Calu3 (cell line): Measurements from ENCODE around the gene PMM1. TPM values are rescaled to one million over a fixed set of nuclear protein-coding genes. Genes with fewer than 3 reads are reported as not detected.
"Not testable (repeated sequence)": the region's sequence is repeated elsewhere in the genome, so short reads cannot be mapped to it uniquely, and the experiment has no call there.

Experiments
- Bru-seq: library from RNA; stranded (reverse); fragments of 400-500 nt; gene quantifications from one replicate; lab custom pipeline; 2021; lab: Mats Ljungman, UMichigan
- BruChase-seq, 2 experiments: library from RNA; stranded (reverse); fragments of 400-500 nt; gene quantifications; one replicate each; lab custom pipeline; 2021; lab: Mats Ljungman, UMichigan
- BruUV-seq: library from RNA; stranded (reverse); fragments of 400-500 nt; replicated peaks from 2 replicates; lab custom pipeline; 2021; lab: Mats Ljungman, UMichigan
- CTCF ChIA-PET: fragments of 300-600 bp; sonication (Branson Sonifier 250); formaldehyde crosslinking; loops from one replicate; lab custom pipeline; 2022; ENCODE audit warnings: antibody characterized with exemption; lab: Charles Lee
- DNase-seq: peaks from one replicate; pipeline ENCODE4 v3.0.0; 2022
- H3K27ac Mint-ChIP-seq: one replicate; pipeline ENCODE4 v1.8.0; 2022; ENCODE audit warnings: mixed read lengths; ENCODE audit not compliant: unreplicated experiment
- H3K27me3 Mint-ChIP-seq: one replicate; pipeline ENCODE4 v1.8.0; 2022; ENCODE audit warnings: mixed read lengths; ENCODE audit not compliant: unreplicated experiment
- H3K36me3 Mint-ChIP-seq: one replicate; pipeline ENCODE4 v1.8.0; 2022; ENCODE audit warnings: mild to moderate bottlenecking, moderate library complexity, mixed read lengths; ENCODE audit not compliant: insufficient read depth, unreplicated experiment
- H3K4me1 Mint-ChIP-seq: one replicate; pipeline ENCODE4 v1.8.0; 2022; ENCODE audit warnings: mild to moderate bottlenecking, low read depth, mixed read lengths; ENCODE audit not compliant: unreplicated experiment
- H3K4me3 Mint-ChIP-seq: one replicate; pipeline ENCODE4 v1.8.0; 2022; ENCODE audit warnings: mild to moderate bottlenecking, low read depth, moderate library complexity, mixed read lengths; ENCODE audit not compliant: unreplicated experiment
- H3K9me3 Mint-ChIP-seq: one replicate; pipeline ENCODE4 v1.8.0; 2022; ENCODE audit warnings: low read depth, mixed read lengths; ENCODE audit not compliant: unreplicated experiment
- intact Hi-C: fragments of 100-400 bp; cut with micrococcal nuclease; formaldehyde crosslinking; loops from one replicate; pipeline ENCODE4 v1.10.0; 2022; ENCODE audit not compliant: unreplicated experiment
- long read RNA-seq: library from polyadenylated mRNA; stranded (forward); transcript quantifications from one replicate; pipeline ENCODE4 v2.0.0, GENCODE V29; 2022
- total RNA-seq: library from RNA; stranded (reverse); gene quantifications from 2 replicates; pipeline ENCODE4 v1.2.3, GENCODE V29; 2022
- TF ChIP-seq, protein P1 (sequence below): fragments of 200-600 bp; IDR thresholded peaks from one replicate; pipeline ENCODE4 v1.8.0; 2022; ENCODE audit warnings: antibody characterized with exemption; ENCODE audit not compliant: unreplicated experiment

Gene PMM1
- 18.0 and 20.6 TPM in 2 replicates for total RNA-seq
- Bru-seq, nascent RNA = percentile 46 among the genes with signal in this experiment
- percentile 79 among the genes with signal in this experiment for BruChase-seq, experiment 1, labeled RNA remaining after a 6-hour chase
- BruChase-seq, experiment 2, labeled RNA remaining after a 2-hour chase = percentile 75 among the genes with signal in this experiment
- long read RNA-seq, transcript PMM1-201 (8 exons, 1,298 nt) = major isoform, 10 of 16 reads
- long read RNA-seq, partial matches to known transcripts = 1 of 16 reads
- long read RNA-seq, other reads (novel, unspliced or antisense) = 4 of 16 reads

GRCh38 chr22:41589391-41590241 lies at the start of gene PMM1:
Gene PMM1, minus strand, starts transcription at chr22:41589840. Its CDS starts 35 bp downstream, at chr22:41589805.
- no TSS peak for BruUV-seq
- no peaks in the 10 kb centered on the region for H3K9me3 Mint-ChIP-seq
- peak; percentile 100 for DNase-seq
- H3K36me3 Mint-ChIP-seq = peaks cover 43% of the 10 kb centered on the region
- H3K27ac Mint-ChIP-seq = peak within 1 kb of the TSS; percentile 84
- TF ChIP-seq, protein P1, sequence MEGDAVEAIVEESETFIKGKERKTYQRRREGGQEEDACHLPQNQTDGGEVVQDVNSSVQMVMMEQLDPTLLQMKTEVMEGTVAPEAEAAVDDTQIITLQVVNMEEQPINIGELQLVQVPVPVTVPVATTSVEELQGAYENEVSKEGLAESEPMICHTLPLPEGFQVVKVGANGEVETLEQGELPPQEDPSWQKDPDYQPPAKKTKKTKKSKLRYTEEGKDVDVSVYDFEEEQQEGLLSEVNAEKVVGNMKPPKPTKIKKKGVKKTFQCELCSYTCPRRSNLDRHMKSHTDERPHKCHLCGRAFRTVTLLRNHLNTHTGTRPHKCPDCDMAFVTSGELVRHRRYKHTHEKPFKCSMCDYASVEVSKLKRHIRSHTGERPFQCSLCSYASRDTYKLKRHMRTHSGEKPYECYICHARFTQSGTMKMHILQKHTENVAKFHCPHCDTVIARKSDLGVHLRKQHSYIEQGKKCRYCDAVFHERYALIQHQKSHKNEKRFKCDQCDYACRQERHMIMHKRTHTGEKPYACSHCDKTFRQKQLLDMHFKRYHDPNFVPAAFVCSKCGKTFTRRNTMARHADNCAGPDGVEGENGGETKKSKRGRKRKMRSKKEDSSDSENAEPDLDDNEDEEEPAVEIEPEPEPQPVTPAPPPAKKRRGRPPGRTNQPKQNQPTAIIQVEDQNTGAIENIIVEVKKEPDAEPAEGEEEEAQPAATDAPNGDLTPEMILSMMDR = no peak
- H3K27me3 Mint-ChIP-seq = no peaks in the 10 kb centered on the region
- peaks cover 5% of the 10 kb centered on the region for H3K4me1 Mint-ChIP-seq
- CTCF ChIA-PET = interaction anchor here (0.5 to 1.3 kb wide), 15 partner anchors 13 to 841 kb away, joined by 3 to 11 read pairs (median 5); partner anchors contain the start of genes POLR3H, TEF and XRCC6
- peak within 1 kb of the TSS; percentile 89 for H3K4me3 Mint-ChIP-seq
- intact Hi-C loops = no loop called here

- H3K27ac Mint-ChIP-seq = no peak overlapping the region
- TF ChIP-seq, protein P1 = no peak
- intact Hi-C loops = no loop called here
- no TSS peak for BruUV-seq
- peaks cover 77% of the 10 kb centered on the region for H3K36me3 Mint-ChIP-seq
- no peak overlapping the region for H3K4me3 Mint-ChIP-seq
- H3K9me3 Mint-ChIP-seq = no peaks in the 10 kb centered on the region
- DNase-seq = no peak
- H3K4me1 Mint-ChIP-seq = peaks cover 9% of the 10 kb centered on the region
- no peaks in the 10 kb centered on the region for H3K27me3 Mint-ChIP-seq
- CTCF ChIA-PET = interaction anchor here (0.5 to 1.2 kb wide), 2 partner anchors 8 to 17 kb away, joined by 4 to 5 read pairs; partner anchors contain the start of gene XRCC6
These were observed 49.1 kb upstream of the PMM1 start for GRCh38 chr22:41638748-41639147.

DNA sequence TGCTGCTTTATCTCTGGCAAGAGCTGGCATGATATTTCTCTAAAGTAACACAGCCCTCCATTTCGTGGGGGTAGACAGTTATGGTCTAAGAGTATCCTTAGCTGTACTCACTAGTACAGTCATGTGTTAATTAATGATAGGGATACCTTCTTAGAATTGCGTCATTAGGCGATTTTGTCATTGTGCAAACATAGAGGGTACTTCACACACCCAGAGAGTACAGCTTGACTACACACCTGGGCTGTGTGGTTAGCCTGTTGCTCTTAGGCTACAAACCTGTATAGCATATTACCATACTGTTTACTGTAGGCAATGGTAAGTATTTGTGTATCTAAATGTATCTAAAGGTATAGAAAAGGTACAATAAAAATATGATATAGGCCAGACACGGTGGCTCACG lies 48.5 kb upstream of the PMM1 start:
- Mint-ChIP-seq H3K9me3 (no peaks in the 10 kb centered on the region), H3K27ac (no peak overlapping the region), H3K27me3 (no peaks in the 10 kb centered on the region), H3K4me3 (no peak overlapping the region), H3K4me1 (peaks cover 9% of the 10 kb centered on the region), H3K36me3 (peaks cover 78% of the 10 kb centered on the region)
- TF ChIP-seq, protein P1 = no peak
- peak; percentile 14 for DNase-seq
- CTCF ChIA-PET = interaction anchor here (0.7 to 1.2 kb wide), 3 partner anchors 17 to 87 kb away, joined by 3 to 4 read pairs (median 4); partner anchors contain the start of gene XRCC6
- intact Hi-C loops = no loop called here
- BruUV-seq = no TSS peak

- H3K4me1 Mint-ChIP-seq, H3K27ac Mint-ChIP-seq, H3K9me3 Mint-ChIP-seq, H3K4me3 Mint-ChIP-seq, BruUV-seq, intact Hi-C loops, H3K27me3 Mint-ChIP-seq, DNase-seq: not testable (repeated sequence)
- peaks cover 78% of the 10 kb centered on the region for H3K36me3 Mint-ChIP-seq
- CTCF ChIA-PET = interaction anchor here (0.6 to 1.2 kb wide), 4 partner anchors 16 to 396 kb away, joined by 3 to 6 read pairs (median 4); partner anchors contain the start of gene XRCC6
These were observed 48.0 kb upstream of the PMM1 start for GRCh38 chr22:41637623-41638022.
